Kidney (tissue), 14 donors: Measurements from ENCODE around the gene PARVG. TPM values are rescaled to one million over a fixed set of nuclear protein-coding genes. Genes with fewer than 3 reads are reported as not detected.
A peak's percentile ranks its signal among the peaks of the same experiment; 100 is the strongest.

ENCODE experiments used
- DNase-seq, 5 donors: peaks; one replicate each; pipeline ENCODE4 v3.0.0-alpha.2; 2013 to 2020
- FAIRE-seq: peaks from 2 replicates; lab custom pipeline; 2012; peaks lifted over from hg19 to GRCh38; lab: Jason Lieb, UNC
- H3K27ac ChIP-seq, 2 donors: one replicate each; pipeline ENCODE4 v1.7.0; 2013; ENCODE audit warnings: low read depth in 2 of 2, low read length in 2 of 2, inconsistent platforms in 1 of 2
- H3K27me3 ChIP-seq: one replicate; pipeline ENCODE4 v1.7.1; 2013; ENCODE audit warnings: low read length, inconsistent platforms; ENCODE audit not compliant: control insufficient read depth, insufficient read depth
- H3K36me3 ChIP-seq, 3 donors: one replicate each; pipeline versions ENCODE4 v1.7.0 to v1.7.1; 2013; ENCODE audit warnings: low read length in 3 of 3, control low read depth in 1 of 3, inconsistent platforms in 1 of 3; ENCODE audit not compliant: insufficient read depth in 3 of 3, control insufficient read depth in 2 of 3
- H3K4me1 ChIP-seq, 3 donors: one replicate each; pipeline versions ENCODE4 v1.7.0 to v1.7.1; 2013; ENCODE audit warnings: low read length in 3 of 3, inconsistent platforms in 1 of 3, low read depth in 1 of 3; ENCODE audit not compliant: control insufficient read depth in 2 of 3, insufficient read depth in 2 of 3
- H3K4me3 ChIP-seq, 3 donors: one replicate each; pipeline versions ENCODE4 v1.7.0 to v1.8.1; 2013; ENCODE audit warnings: low read length in 3 of 3, control low read depth in 1 of 3, inconsistent platforms in 1 of 3
- H3K9ac ChIP-seq, 3 donors: one replicate each; pipeline versions ENCODE4 v1.7.0 to v1.7.1; 2013; ENCODE audit warnings: low read length in 3 of 3, control low read depth in 1 of 3, inconsistent platforms in 1 of 3
- H3K9me3 ChIP-seq, 3 donors: one replicate each; pipeline versions ENCODE4 v1.7.0 to v1.7.1; 2013; ENCODE audit warnings: low read length in 3 of 3, control low read depth in 1 of 3, inconsistent platforms in 1 of 3; ENCODE audit not compliant: control insufficient read depth in 2 of 3, insufficient read depth in 1 of 3
- intact Hi-C: fragments of 100-400 bp; cut with DNase I; formaldehyde crosslinking; loops from one replicate; pipeline ENCODE4 v1.11.1; 2022
- polyA plus RNA-seq: library from polyadenylated mRNA; stranded (reverse); fragments of 350-450 nt; fragmentation: Illumina TruSeq; extraction: RNeasy Lipid Tissue Mini Kit (QIAGEN cat#74804); gene quantifications from one replicate; pipeline ENCODE4 v1.2.3, GENCODE V29; 2014; ENCODE audit warnings: low read depth, low replicate concordance; ENCODE audit not compliant: insufficient read depth
- total RNA-seq: library from RNA; stranded (reverse); fragmentation: NEBNext Ultra II Directional; extraction: Animal tissue kit (Norgen Biotek cat#: 25700); gene quantifications from one replicate; pipeline ENCODE4 v1.2.1, GENCODE V29; 2021
- TF ChIP-seq, protein P1 (sequence below): IDR thresholded peaks from 3 replicates; pipeline ENCODE4 v1.5.1; 2012; ENCODE audit warnings: mild to moderate bottlenecking, moderate library complexity, borderline replicate concordance; ENCODE audit not compliant: insufficient read depth; ENCODE audit errors: extremely low read depth
- donor health status: control.
- donor health status: control.
- donor health status: control.
- donor health status: control.
- donor health status: control.
- donor health status: DM: yes; HTN: yes; CAD: no.
- donor health status: Normal renal cell carcinoma (clear cell type).

The PARVG gene
- total and polyA plus RNA-seq, 2 donors from 2014 or later, result 2.5 to 20.9 TPM

- Histone ChIP-seq H3K9ac (no peak overlapping the region), H3K4me1 (no peaks in the 10 kb centered on the region), H3K4me3 (no peak overlapping the region), H3K27ac (no peak overlapping the region), H3K27me3 (no peaks in the 10 kb centered on the region), H3K36me3 (no peaks in the 10 kb centered on the region), H3K9me3 (no peaks in the 10 kb centered on the region)
- FAIRE-seq, result no peak
- DNase-seq, result no peak
- TF ChIP-seq, protein P1, sequence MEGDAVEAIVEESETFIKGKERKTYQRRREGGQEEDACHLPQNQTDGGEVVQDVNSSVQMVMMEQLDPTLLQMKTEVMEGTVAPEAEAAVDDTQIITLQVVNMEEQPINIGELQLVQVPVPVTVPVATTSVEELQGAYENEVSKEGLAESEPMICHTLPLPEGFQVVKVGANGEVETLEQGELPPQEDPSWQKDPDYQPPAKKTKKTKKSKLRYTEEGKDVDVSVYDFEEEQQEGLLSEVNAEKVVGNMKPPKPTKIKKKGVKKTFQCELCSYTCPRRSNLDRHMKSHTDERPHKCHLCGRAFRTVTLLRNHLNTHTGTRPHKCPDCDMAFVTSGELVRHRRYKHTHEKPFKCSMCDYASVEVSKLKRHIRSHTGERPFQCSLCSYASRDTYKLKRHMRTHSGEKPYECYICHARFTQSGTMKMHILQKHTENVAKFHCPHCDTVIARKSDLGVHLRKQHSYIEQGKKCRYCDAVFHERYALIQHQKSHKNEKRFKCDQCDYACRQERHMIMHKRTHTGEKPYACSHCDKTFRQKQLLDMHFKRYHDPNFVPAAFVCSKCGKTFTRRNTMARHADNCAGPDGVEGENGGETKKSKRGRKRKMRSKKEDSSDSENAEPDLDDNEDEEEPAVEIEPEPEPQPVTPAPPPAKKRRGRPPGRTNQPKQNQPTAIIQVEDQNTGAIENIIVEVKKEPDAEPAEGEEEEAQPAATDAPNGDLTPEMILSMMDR, result no peak
- intact Hi-C loops, result no loop called here
These were observed 40.3 kb downstream of the PARVG start for GRCh38 chr22:44220727-44221680.

DNA sequence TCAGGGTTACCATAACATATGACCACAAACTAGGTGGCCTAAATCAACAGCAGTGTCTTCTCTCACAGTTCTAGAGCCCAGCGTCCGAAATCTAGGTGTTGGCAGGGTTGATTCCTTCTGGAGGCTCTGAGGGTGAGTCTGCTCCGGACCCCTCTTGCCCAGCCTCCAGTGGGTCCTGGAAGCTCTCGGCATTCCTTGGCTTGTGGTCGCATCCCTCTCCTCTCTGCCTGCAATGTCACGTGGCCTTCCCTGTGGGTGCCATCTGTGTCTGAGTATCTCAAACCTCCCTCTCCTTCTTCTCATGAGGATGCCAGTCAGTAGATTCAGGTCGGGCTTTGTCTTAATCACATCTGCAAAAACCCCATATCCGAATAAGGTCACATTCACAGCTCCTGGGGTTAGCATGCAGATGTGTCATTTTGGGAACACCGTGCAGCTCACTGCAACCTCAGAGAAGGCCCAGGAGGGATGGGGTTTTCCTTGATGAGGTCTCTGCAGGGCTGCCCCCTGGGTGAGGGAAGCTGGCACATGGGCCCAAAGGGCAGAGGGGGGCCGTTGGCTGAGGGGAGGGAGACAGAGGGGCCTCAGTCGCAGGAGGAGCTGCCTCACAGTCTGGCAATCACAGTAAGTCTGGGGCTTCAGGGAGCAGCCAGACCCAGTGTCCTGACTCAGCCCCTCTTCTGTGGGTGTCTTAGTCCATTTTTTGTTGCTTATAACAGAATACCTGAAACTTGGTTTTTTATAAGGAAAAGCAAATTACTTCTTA lies 41.2 kb downstream of the PARVG start:
- Histone ChIP-seq H3K27me3 (no peaks in the 10 kb centered on the region), H3K36me3 (no peaks in the 10 kb centered on the region), H3K9me3 (no peaks in the 10 kb centered on the region), H3K9ac (no peak overlapping the region), H3K27ac (no peak overlapping the region), H3K4me1 (no peaks in the 10 kb centered on the region), H3K4me3 (no peak overlapping the region)
- FAIRE-seq, result no peak
- intact Hi-C loops, result no loop called here
- no peak for DNase-seq
- TF ChIP-seq, protein P1, result no peak

GRCh38 chr22:44224166-44224565 lies 43.4 kb downstream of the PARVG start:
- TF ChIP-seq, protein P1, result no peak
- FAIRE-seq (no peak), DNase-seq (peak in 1 of 5 donors; percentile 22)
- intact Hi-C loops, result no loop called here
- Histone ChIP-seq H3K4me1 (no peaks in the 10 kb centered on the region), H3K9ac (no peak overlapping the region), H3K27ac (no peak overlapping the region), H3K36me3 (no peaks in the 10 kb centered on the region), H3K27me3 (no peaks in the 10 kb centered on the region), H3K4me3 (no peak overlapping the region), H3K9me3 (peaks cover 0 to 3% (median 0%) of the 10 kb centered on the region in 3 donors)
